Mammary epithelial cell (primary cell): Measurements from ENCODE around the gene NTM.

ENCODE experiments used
- EZH2 ChIP-seq: IDR thresholded peaks from 2 replicates; pipeline ENCODE4 v1.6.1; 2012; ENCODE audit warnings: low read length, inconsistent platforms, borderline replicate concordance
- TF ChIP-seq, protein P1 (sequence below), 2 donors: IDR thresholded peaks in 1 of 2; conservative IDR thresholded peaks in 1 of 2; 2 replicates each; pipeline ENCODE4 v1.5.1; 2011 to 2012; ENCODE audit warnings: inconsistent platforms in 2 of 2, low read length in 2 of 2, mild to moderate bottlenecking in 2 of 2, control low read depth in 1 of 2, low read depth in 1 of 2; ENCODE audit not compliant: insufficient read depth in 1 of 2; ENCODE audit errors: extremely low read depth in 1 of 2

DNA sequence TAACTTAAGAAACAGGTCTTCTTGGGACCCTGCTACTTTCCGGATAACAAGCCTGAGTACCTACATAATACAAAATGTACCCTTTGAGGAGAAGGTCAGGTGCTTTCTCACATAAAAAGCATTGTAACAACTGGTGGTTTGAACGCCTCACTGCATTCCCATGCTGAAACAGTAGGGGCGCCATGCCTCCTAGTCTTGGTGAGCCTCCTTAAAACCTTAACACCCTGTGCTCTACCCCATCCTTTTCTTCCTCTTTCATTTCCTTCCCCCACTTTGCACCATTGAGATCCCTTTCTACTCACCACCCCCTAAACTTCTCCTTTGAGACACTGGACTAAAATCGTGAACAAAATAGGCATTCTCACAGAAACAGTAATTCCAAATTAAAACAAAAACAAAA is 729.3 kb downstream of the NTM start:
- TF ChIP-seq, protein P1, sequence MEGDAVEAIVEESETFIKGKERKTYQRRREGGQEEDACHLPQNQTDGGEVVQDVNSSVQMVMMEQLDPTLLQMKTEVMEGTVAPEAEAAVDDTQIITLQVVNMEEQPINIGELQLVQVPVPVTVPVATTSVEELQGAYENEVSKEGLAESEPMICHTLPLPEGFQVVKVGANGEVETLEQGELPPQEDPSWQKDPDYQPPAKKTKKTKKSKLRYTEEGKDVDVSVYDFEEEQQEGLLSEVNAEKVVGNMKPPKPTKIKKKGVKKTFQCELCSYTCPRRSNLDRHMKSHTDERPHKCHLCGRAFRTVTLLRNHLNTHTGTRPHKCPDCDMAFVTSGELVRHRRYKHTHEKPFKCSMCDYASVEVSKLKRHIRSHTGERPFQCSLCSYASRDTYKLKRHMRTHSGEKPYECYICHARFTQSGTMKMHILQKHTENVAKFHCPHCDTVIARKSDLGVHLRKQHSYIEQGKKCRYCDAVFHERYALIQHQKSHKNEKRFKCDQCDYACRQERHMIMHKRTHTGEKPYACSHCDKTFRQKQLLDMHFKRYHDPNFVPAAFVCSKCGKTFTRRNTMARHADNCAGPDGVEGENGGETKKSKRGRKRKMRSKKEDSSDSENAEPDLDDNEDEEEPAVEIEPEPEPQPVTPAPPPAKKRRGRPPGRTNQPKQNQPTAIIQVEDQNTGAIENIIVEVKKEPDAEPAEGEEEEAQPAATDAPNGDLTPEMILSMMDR (conservative IDR thresholded peaks at IDR 0.05 in 1 of 2, IDR thresholded peaks at IDR 0.05 in 1 of 2; ENCODE audit: extremely low read depth in 1 of 2, insufficient read depth in 1 of 2, low read depth in 1 of 2, low read length in 2 of 2) = peak; percentile 28 to 41
- TF ChIP-seq EZH2 = no peak
